GOT3 (cell line): ENCODE data around the gene SOX5.
"Not testable (repeated sequence)": the region's sequence is repeated elsewhere in the genome, so short reads cannot be mapped to it uniquely, and the experiment has no call there.

ENCODE experiments used
- DNase-seq: peaks from one replicate; lab custom pipeline; 2025; ENCODE audit warnings: mixed read lengths; lab: John Stamatoyannopoulos, UW

The SOX5 gene

GRCh38 chr12:23756416-23756815 is 193.1 kb downstream of the SOX5 start:
- DNase-seq: no peak

GRCh38 chr12:23753628-23754365 is 195.7 kb downstream of the SOX5 start:
- no peak for DNase-seq

GRCh38 chr12:23752245-23752644 is 197.2 kb downstream of the SOX5 start:
- DNase-seq: no peak

GRCh38 chr12:23751641-23752040 is 197.8 kb downstream of the SOX5 start:
- no peak for DNase-seq

GRCh38 chr12:23750923-23751322 is 198.5 kb downstream of the SOX5 start:
- DNase-seq: no peak

GRCh38 chr12:23744696-23745095 is 204.8 kb downstream of the SOX5 start:
- DNase-seq: no peak

- DNase-seq: no peak
These were observed 206.9 kb downstream of the SOX5 start for GRCh38 chr12:23742574-23742973.

GRCh38 chr12:23731493-23731892 is 218.0 kb downstream of the SOX5 start:
- no peak for DNase-seq

- DNase-seq: no peak
These were observed 218.4 kb downstream of the SOX5 start for GRCh38 chr12:23731035-23731434.

GRCh38 chr12:23729359-23729758 is 220.1 kb downstream of the SOX5 start:
- DNase-seq: no peak

GRCh38 chr12:23726646-23727045 is 222.8 kb downstream of the SOX5 start:
- no peak for DNase-seq

- DNase-seq: no peak
These were observed 226.8 kb downstream of the SOX5 start for GRCh38 chr12:23722655-23723054.

GRCh38 chr12:23721268-23721667 is 228.2 kb downstream of the SOX5 start:
- DNase-seq: no peak

- no peak for DNase-seq
These were observed 230.0 kb downstream of the SOX5 start for GRCh38 chr12:23719493-23719892.

GRCh38 chr12:23710361-23710760 is 239.1 kb downstream of the SOX5 start:
- not testable (repeated sequence) for DNase-seq

- no peak for DNase-seq
These were observed 241.2 kb downstream of the SOX5 start for GRCh38 chr12:23708185-23708837.

- DNase-seq: no peak
These were observed 242.2 kb downstream of the SOX5 start for GRCh38 chr12:23707270-23707669.

GRCh38 chr12:23704992-23705943 is 244.2 kb downstream of the SOX5 start:
- no peak for DNase-seq

- DNase-seq: no peak
These were observed 246.4 kb downstream of the SOX5 start for GRCh38 chr12:23703051-23703450.

- DNase-seq: no peak
These were observed 250.4 kb downstream of the SOX5 start for GRCh38 chr12:23699031-23699430.

GRCh38 chr12:23694920-23695319 is 254.6 kb downstream of the SOX5 start:
- no peak for DNase-seq

GRCh38 chr12:23694307-23694706 is 255.2 kb downstream of the SOX5 start:
- DNase-seq: no peak

GRCh38 chr12:23687947-23688346 is 261.5 kb downstream of the SOX5 start:
- DNase-seq: no peak
